ENCODE data around the gene NOP16. TPM values are rescaled to one million over a fixed set of nuclear protein-coding genes. Genes with fewer than 3 reads are reported as not detected.

The NOP16 gene
- total and polyA plus RNA-seq, 2 experiments from 2014 or later, result 15.2 to 68.7 TPM

- H3K27ac ChIP-seq, result no peak overlapping the region
- no peaks in the 10 kb centered on the region for H3F3A ChIP-seq (ENCODE audit: insufficient read depth)
- H3K36me3 ChIP-seq (ENCODE audit: low read depth), result peaks cover 3% of the 10 kb centered on the region; the same call in 1 of the 2 replicates
- WGBS, 2 experiments (ENCODE audit: low coverage in 1 of 2, low lambda C conversion rate in 2 of 2, missing lambda C conversion rate in 2 of 2), result 90 to 92% methylated on average over 20 of the region's 20 CpGs
- H3K9me3 ChIP-seq (ENCODE audit: low read depth), result no peaks in the 10 kb centered on the region
- no peak for TF ChIP-seq EZH2 (IDR thresholded peaks at IDR 0.05; ENCODE audit: insufficient read depth, poor library complexity, severe bottlenecking)
- no peak for TF ChIP-seq EZH2phosphoT487 (IDR thresholded peaks at IDR 0.05; ENCODE audit: insufficient read depth, low read depth)
- H3K27me3 ChIP-seq (replicated peaks; ENCODE audit: insufficient read depth), result no peaks in the 10 kb centered on the region
- DNase-seq, result no peak
- in situ Hi-C loops (cut with MboI), result no loop called here
- peaks cover 15% of the 10 kb centered on the region for H3K79me2 ChIP-seq (ENCODE audit: insufficient read depth)
- H3K4me1 ChIP-seq (ENCODE audit: insufficient read depth), result no peaks in the 10 kb centered on the region
- no peaks in the 10 kb centered on the region for H3K9me2 ChIP-seq (ENCODE audit: insufficient read depth)
- H3K4me2 ChIP-seq (ENCODE audit: unreplicated experiment), result no peak overlapping the region
- H2AFZ ChIP-seq, result no peak overlapping the region
- H3K4me3 ChIP-seq, result no peak overlapping the region
- no peak overlapping the region for H3K9ac ChIP-seq
- no peaks in the 10 kb centered on the region for H4K20me1 ChIP-seq (ENCODE audit: insufficient read depth)
These were observed 17.4 kb upstream of the NOP16 start for GRCh38 chr5:176405656-176406435.

GRCh38 chr5:176401281-176402205, 13.1 kb upstream of the NOP16 start:
- in situ Hi-C loops (cut with MboI), result no loop called here
- H3K27ac ChIP-seq, result no peak overlapping the region
- H3K79me2 ChIP-seq (ENCODE audit: insufficient read depth), result 0 out of 2 replicates have a peak, but pooled peaks cover 8% of the 10 kb centered on the region
- 77 to 80% methylated on average over 22 of the region's 22 CpGs for WGBS, 2 experiments (ENCODE audit: low coverage in 1 of 2, low lambda C conversion rate in 2 of 2, missing lambda C conversion rate in 2 of 2)
- no peaks in the 10 kb centered on the region for H4K20me1 ChIP-seq (ENCODE audit: insufficient read depth)
- no peak overlapping the region for H3K9ac ChIP-seq
- DNase-seq, result no peak
- H3K27me3 ChIP-seq (replicated peaks; ENCODE audit: insufficient read depth), result no peaks in the 10 kb centered on the region
- no peak overlapping the region for H3K4me3 ChIP-seq
- no peaks in the 10 kb centered on the region for H3K4me1 ChIP-seq (ENCODE audit: insufficient read depth)
- no peaks in the 10 kb centered on the region for H3K9me2 ChIP-seq (ENCODE audit: insufficient read depth)
- H3K4me2 ChIP-seq (ENCODE audit: unreplicated experiment), result no peak overlapping the region
- H3K9me3 ChIP-seq (ENCODE audit: low read depth), result no peaks in the 10 kb centered on the region
- TF ChIP-seq EZH2 (IDR thresholded peaks at IDR 0.05; ENCODE audit: insufficient read depth, poor library complexity, severe bottlenecking) (no peak), EZH2phosphoT487 (IDR thresholded peaks at IDR 0.05; ENCODE audit: insufficient read depth, low read depth) (no peak)
- no peaks in the 10 kb centered on the region for H3K36me3 ChIP-seq (ENCODE audit: low read depth)
- H2AFZ ChIP-seq, result no peak overlapping the region
- H3F3A ChIP-seq (ENCODE audit: insufficient read depth), result no peaks in the 10 kb centered on the region

DNA sequence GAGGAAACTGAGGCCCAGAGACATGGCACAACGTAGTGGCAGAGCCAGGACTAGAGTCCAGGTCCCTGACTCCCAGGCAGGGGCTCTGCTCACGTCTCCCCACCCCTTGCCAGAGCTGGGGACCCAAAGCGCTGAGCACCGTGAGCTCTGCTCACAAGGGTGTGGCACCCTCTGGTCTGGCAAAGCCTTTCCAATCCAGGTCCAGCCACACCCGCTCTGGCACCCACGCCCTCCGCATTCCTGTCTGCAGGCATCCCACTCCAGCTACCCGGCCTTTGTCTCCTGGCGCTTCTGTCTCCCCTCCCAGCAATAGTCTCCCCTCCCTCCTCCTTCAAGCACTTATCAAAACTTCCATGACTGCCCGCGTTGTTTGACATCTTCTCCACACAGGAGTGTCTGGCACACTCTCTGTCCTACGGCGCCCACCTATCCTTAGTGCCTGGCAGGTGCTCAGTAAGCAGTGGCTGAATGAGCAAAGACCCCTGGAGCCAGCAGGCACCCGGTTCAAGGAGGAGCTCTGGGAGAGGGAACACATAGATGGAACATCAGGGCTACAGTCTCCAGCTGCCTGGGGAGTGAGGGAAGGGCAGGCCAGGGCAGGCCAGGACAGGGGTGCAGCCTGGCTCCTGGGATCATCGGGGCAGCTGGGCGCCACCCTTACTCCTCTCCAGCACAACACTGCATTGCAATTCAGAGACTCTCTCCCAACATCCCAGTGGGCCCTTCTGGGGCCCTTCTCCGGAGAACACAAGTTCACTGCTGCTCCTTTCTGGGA, 12.2 kb upstream of the NOP16 start:
- H3K4me3 ChIP-seq, result no peak overlapping the region
- no peak overlapping the region for H3K4me2 ChIP-seq (ENCODE audit: unreplicated experiment)
- H3K9me3 ChIP-seq (ENCODE audit: low read depth), result no peaks in the 10 kb centered on the region
- no peak for DNase-seq
- H3K4me1 ChIP-seq (ENCODE audit: insufficient read depth), result no peaks in the 10 kb centered on the region
- H3K9ac ChIP-seq, result no peak overlapping the region
- H3K27me3 ChIP-seq (replicated peaks; ENCODE audit: insufficient read depth), result no peaks in the 10 kb centered on the region
- H3K36me3 ChIP-seq (ENCODE audit: low read depth), result no peaks in the 10 kb centered on the region
- H3K79me2 ChIP-seq (ENCODE audit: insufficient read depth), result 0 out of 2 replicates have a peak, but pooled peaks cover 8% of the 10 kb centered on the region
- H3K9me2 ChIP-seq (ENCODE audit: insufficient read depth), result no peaks in the 10 kb centered on the region
- 61 to 62% methylated on average over 17 of the region's 17 CpGs for WGBS, 2 experiments (ENCODE audit: low coverage in 1 of 2, low lambda C conversion rate in 2 of 2, missing lambda C conversion rate in 2 of 2)
- no peak for TF ChIP-seq EZH2phosphoT487 (IDR thresholded peaks at IDR 0.05; ENCODE audit: insufficient read depth, low read depth)
- TF ChIP-seq EZH2 (IDR thresholded peaks at IDR 0.05; ENCODE audit: insufficient read depth, poor library complexity, severe bottlenecking), result no peak
- H3K27ac ChIP-seq, result no peak overlapping the region
- in situ Hi-C loops (cut with MboI), result no loop called here
- no peaks in the 10 kb centered on the region for H4K20me1 ChIP-seq (ENCODE audit: insufficient read depth)
- no peak overlapping the region for H2AFZ ChIP-seq
- H3F3A ChIP-seq (ENCODE audit: insufficient read depth), result no peaks in the 10 kb centered on the region

Data from GM23248 (cell line).